Measurements from ENCODE around the gene COX8C.

DNA sequence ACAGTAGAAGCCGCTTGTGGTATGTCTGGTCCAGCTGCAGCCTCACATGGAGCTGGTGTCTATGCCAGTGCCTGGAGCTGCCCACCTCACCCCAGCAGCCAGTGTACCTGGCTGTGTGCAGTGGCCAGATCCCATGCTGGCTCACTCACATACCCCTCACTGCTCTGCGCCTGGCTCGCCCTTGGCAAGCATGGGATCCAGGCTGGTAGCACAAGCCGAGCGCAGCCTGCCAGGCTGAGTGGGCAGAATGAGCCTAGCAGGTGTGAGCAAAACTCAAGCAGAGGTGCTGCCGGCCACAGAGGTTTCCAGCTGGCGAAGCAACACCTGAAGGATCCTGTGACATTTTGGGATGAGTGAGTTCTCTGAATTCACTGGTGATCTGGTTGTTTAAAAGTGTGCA is 9.1 kb upstream of the COX8C start:
- TF ChIP-seq ZZZ3 (IDR thresholded peaks at IDR 0.05; ENCODE audit: control insufficient read depth, insufficient read length, low read depth) (no peak), ATF2 (IDR thresholded peaks at IDR 0.05; ENCODE audit: low read length) (no peak), CEBPB (IDR thresholded peaks at IDR 0.05; ENCODE audit: borderline replicate concordance in 1 of 2, low read depth in 2 of 2, low read length in 2 of 2) (no peak), REST (IDR thresholded peaks at IDR 0.05; ENCODE audit: low read depth, low read length) (no peak), FOS (IDR thresholded peaks at IDR 0.05; ENCODE audit: borderline replicate concordance, extremely low read depth, insufficient read length) (no peak), TARDBP (IDR thresholded peaks at IDR 0.05; ENCODE audit: borderline replicate concordance) (no peak), JUND (IDR thresholded peaks at IDR 0.05; ENCODE audit: low read depth, low read length) (no peak), EZH2 (IDR thresholded peaks at IDR 0.05; ENCODE audit: borderline replicate concordance, control insufficient read depth, low read depth, low read length) (no peak), MAX (IDR thresholded peaks at IDR 0.05; ENCODE audit: low read depth, low read length) (no peak), TAF1 (IDR thresholded peaks at IDR 0.05; ENCODE audit: borderline replicate concordance, low read depth, low read length) (no peak), CTCF (IDR thresholded peaks at IDR 0.05 in 2 of 3, conservative IDR thresholded peaks at IDR 0.05 in 1 of 3; ENCODE audit: control insufficient read depth in 2 of 3, extremely low read depth in 1 of 3, insufficient read depth in 1 of 3, low read depth in 3 of 3, low read length in 3 of 3) (no peak), SPI1 (IDR thresholded peaks at IDR 0.05; ENCODE audit: borderline replicate concordance, insufficient read depth, low read depth, low read length) (no peak), ZNF207 (IDR thresholded peaks at IDR 0.05; ENCODE audit: borderline replicate concordance) (no peak)

Data from GM12878 (cell line).